HepG2 (cell line): ENCODE measurements around the gene PLEKHG5. TPM values are rescaled to one million over a fixed set of nuclear protein-coding genes. Genes with fewer than 3 reads are reported as not detected.
A peak's percentile ranks its signal among the peaks of the same experiment; 100 is the strongest.

Experiments used
- ARNT ChIP-seq: fragments of 450-650 bp; IDR thresholded peaks from 2 replicates; pipeline ENCODE4 v1.6.1; 2017
- ELF3 ChIP-seq: IDR thresholded peaks from 2 replicates; pipeline ENCODE4 v1.6.1; 2016; ENCODE audit warnings: missing genetic modification reagents, missing compliant biosample characterization
- EZH2 ChIP-seq: conservative IDR thresholded peaks from 2 replicates; pipeline ENCODE4 v1.6.1; 2012; ENCODE audit warnings: mild to moderate bottlenecking, low read depth, low read length, moderate library complexity
- MAFF ChIP-seq: IDR thresholded peaks from 2 replicates; pipeline ENCODE4 v1.6.1; 2011; ENCODE audit warnings: low read depth, low read length, improper control_type of control experiment
- MED13 ChIP-seq: sonication (generic); formaldehyde crosslinking; IDR thresholded peaks from 2 replicates; pipeline ENCODE4 v1.5.0; 2020; ENCODE audit warnings: missing genetic modification reagents
- MEF2D ChIP-seq: sonication (generic); formaldehyde crosslinking; IDR thresholded peaks from 2 replicates; pipeline ENCODE4 v1.5.1; 2020; ENCODE audit warnings: mild to moderate bottlenecking, missing genetic modification reagents
- NR0B2 ChIP-seq: sonication (generic); formaldehyde crosslinking; IDR thresholded peaks from 2 replicates; pipeline ENCODE4 v1.4.0; 2020; ENCODE audit warnings: mild to moderate bottlenecking, missing genetic modification reagents
- NR2F6 ChIP-seq, 2 experiments: IDR thresholded peaks; 2 replicates each; pipeline ENCODE4 v1.6.1; 2016; ENCODE audit warnings: antibody characterized with exemption in 1 of 2, mild to moderate bottlenecking in 1 of 2
- RARG ChIP-seq: sonication (generic); formaldehyde crosslinking; IDR thresholded peaks from 2 replicates; pipeline ENCODE4 v1.4.0; 2020; ENCODE audit warnings: low read depth, mild to moderate bottlenecking, missing genetic modification reagents
- REL ChIP-seq: sonication (generic); formaldehyde crosslinking; conservative IDR thresholded peaks from 2 replicates; pipeline ENCODE4 v1.8.0; 2022; ENCODE audit warnings: mild to moderate bottlenecking, missing genetic modification reagents, moderate library complexity
- RELA ChIP-seq: sonication (generic); formaldehyde crosslinking; IDR thresholded peaks from 2 replicates; pipeline ENCODE4 v1.4.0; 2020; ENCODE audit warnings: missing genetic modification reagents
- REPIN1 ChIP-seq: sonication (generic); formaldehyde crosslinking; IDR thresholded peaks from 2 replicates; pipeline ENCODE4 v1.8.0; 2022; ENCODE audit warnings: missing genetic modification reagents, low read depth, mild to moderate bottlenecking, borderline replicate concordance
- RXRB ChIP-seq: IDR thresholded peaks from 2 replicates; pipeline ENCODE4 v1.6.1; 2016; ENCODE audit warnings: borderline replicate concordance, missing genetic modification reagents, missing compliant biosample characterization
- SMAD3 ChIP-seq: sonication (generic); formaldehyde crosslinking; IDR thresholded peaks from 2 replicates; pipeline ENCODE4 v1.4.0; 2020; ENCODE audit warnings: missing genetic modification reagents
- SOX5 ChIP-seq: IDR thresholded peaks from 2 replicates; pipeline ENCODE4 v1.6.1; 2016; ENCODE audit warnings: borderline replicate concordance
- TCF12 ChIP-seq, 2 experiments: fragments of 450-650 bp in 1 of 2; sonication (generic) in 1 of 2; formaldehyde crosslinking in 1 of 2; IDR thresholded peaks; 2 replicates each; pipeline versions ENCODE4 v1.6.1 to v1.8.0; 2017 to 2022; ENCODE audit warnings: antibody characterized with exemption in 1 of 2, mild to moderate bottlenecking in 1 of 2, missing genetic modification reagents in 1 of 2, moderate library complexity in 1 of 2
- WIZ ChIP-seq: sonication (generic); formaldehyde crosslinking; IDR thresholded peaks from 2 replicates; pipeline ENCODE4 v1.5.1; 2020; ENCODE audit warnings: mild to moderate bottlenecking, missing genetic modification reagents
- XBP1 ChIP-seq: sonication (generic); formaldehyde crosslinking; IDR thresholded peaks from 2 replicates; pipeline ENCODE4 v1.5.0; 2020; ENCODE audit warnings: missing genetic modification reagents
- ZBTB38 ChIP-seq: sonication (generic); formaldehyde crosslinking; IDR thresholded peaks from 2 replicates; pipeline ENCODE4 v1.5.1; 2020; ENCODE audit warnings: mild to moderate bottlenecking, missing genetic modification reagents
- ZFAT ChIP-seq: sonication (generic); formaldehyde crosslinking; conservative IDR thresholded peaks from 2 replicates; pipeline ENCODE4 v1.8.1; 2023; ENCODE audit warnings: missing genetic modification reagents, inconsistent platforms
- ZNF616 ChIP-seq: sonication (generic); formaldehyde crosslinking; IDR thresholded peaks from 2 replicates; pipeline ENCODE4 v1.5.0; 2020; ENCODE audit warnings: low read depth, mild to moderate bottlenecking, missing genetic modification reagents
- ZNF678 ChIP-seq: sonication (generic); formaldehyde crosslinking; IDR thresholded peaks from 2 replicates; pipeline ENCODE4 v1.4.0; 2020; ENCODE audit warnings: mild to moderate bottlenecking, missing genetic modification reagents
- ZNF780A ChIP-seq: sonication (generic); formaldehyde crosslinking; IDR thresholded peaks from 2 replicates; pipeline ENCODE4 v1.8.0; 2022; ENCODE audit warnings: mild to moderate bottlenecking, missing genetic modification reagents, moderate library complexity
- ZSCAN5A ChIP-seq: sonication (generic); formaldehyde crosslinking; IDR thresholded peaks from 2 replicates; pipeline ENCODE4 v1.8.0; 2022; ENCODE audit warnings: mild to moderate bottlenecking, missing genetic modification reagents, borderline replicate concordance
- polyA plus RNA-seq, 8 experiments: library from polyadenylated mRNA; depleted of rRNA in 3 of 8; stranded (reverse) in 7 of 8; unstranded in 1 of 8; fragments of >200 nt; fragmentation: Illumina TruSeq in 4 of 8; extraction: Trizol in 4 of 8; gene quantifications; 2 replicates each; pipeline versions ENCODE4 v1.2.1 to v1.2.3, GENCODE V29; 2011 to 2016; ENCODE audit warnings: low read depth in 4 of 8, missing spikeins in 1 of 8, mixed read lengths in 1 of 8; ENCODE audit not compliant: insufficient read depth in 1 of 8
- total RNA-seq, 5 experiments: library from RNA; depleted of rRNA; stranded (reverse); fragments of >200 nt; fragmentation: Illumina TruSeq; extraction: Trizol; gene quantifications; 2 replicates each; pipeline ENCODE4 v1.2.3, GENCODE V29; 2016; ENCODE audit warnings: low read depth in 1 of 5
- TF ChIP-seq, protein P1 (sequence below): IDR thresholded peaks from 2 replicates; pipeline ENCODE4 v1.6.1; 2018; ENCODE audit warnings: missing genetic modification reagents

The PLEKHG5 gene
- total and polyA plus RNA-seq, 2 of the 13 experiments (the other 11 are each of a cell fraction or from before 2014, with no cell fraction given), result 1.9 to 3.5 TPM

DNA sequence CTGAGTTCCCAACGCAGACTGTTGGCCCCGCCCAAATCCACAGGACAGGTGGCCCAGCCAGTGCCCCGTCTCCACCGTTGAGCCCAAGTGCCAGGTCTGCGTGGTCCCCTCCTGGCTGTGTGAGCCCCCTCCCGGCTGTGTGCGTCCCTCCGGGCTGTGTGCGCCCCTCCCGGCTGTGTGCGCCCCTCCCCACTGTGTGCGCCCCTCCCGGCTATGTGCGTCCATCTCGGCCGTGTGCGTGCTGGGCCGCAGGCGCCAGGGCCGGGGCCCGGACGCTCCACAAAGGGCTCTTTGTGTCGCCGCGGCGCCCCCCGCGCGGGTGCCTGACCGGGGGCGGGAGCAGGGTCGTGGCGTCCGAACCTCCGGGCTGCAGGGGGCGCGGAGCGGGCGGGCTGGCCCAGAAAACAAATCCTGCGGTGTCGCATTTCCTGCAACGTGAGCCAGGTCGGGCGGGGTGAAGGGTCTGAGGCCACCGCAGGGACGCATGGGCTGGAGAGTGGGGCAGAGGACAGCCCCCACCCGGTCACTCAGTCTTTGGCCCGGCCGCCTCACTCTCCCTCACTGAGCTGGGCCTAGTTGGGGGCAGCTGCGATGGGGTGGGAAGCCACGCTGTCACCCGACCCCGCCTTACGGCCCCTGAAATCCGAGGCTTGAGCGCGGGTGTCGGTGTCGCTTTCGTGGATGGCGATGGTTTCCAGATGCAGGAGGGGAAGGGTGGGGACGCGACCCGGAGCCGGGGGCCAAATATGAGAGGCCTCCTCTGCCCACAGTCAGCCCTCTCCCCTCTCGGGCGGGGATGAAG lies 44.2 kb downstream of the PLEKHG5 start (continued):
- peak; percentile 73; the same call in 1 of the 2 replicates for TF ChIP-seq ZNF616 (CRISPR knock-in tag)
- no peak for TF ChIP-seq ZFAT
- TF ChIP-seq ZSCAN5A, result no peak
- no peak for TF ChIP-seq WIZ
- TF ChIP-seq ZNF780A (CRISPR knock-in tag), result no peak
- peak; percentile 69; the same call in 1 of the 2 replicates for TF ChIP-seq ZBTB38 (CRISPR knock-in tag)
- TF ChIP-seq NR0B2 (CRISPR knock-in tag), result peak; percentile 16; the same call in 1 of the 2 replicates
- TF ChIP-seq MEF2D (CRISPR knock-in tag), result 0 out of 2 replicates have a peak, but pooled peaks have one; percentile 13
- peak; percentile 31; the same call in 1 of the 2 replicates for TF ChIP-seq MED13 (CRISPR knock-in tag)
- TF ChIP-seq SMAD3 (CRISPR knock-in tag), result 0 out of 2 replicates have a peak, but pooled peaks have one; percentile 11
- peak; percentile 92 for TF ChIP-seq REPIN1 (CRISPR knock-in tag)
- TF ChIP-seq, protein P1, sequence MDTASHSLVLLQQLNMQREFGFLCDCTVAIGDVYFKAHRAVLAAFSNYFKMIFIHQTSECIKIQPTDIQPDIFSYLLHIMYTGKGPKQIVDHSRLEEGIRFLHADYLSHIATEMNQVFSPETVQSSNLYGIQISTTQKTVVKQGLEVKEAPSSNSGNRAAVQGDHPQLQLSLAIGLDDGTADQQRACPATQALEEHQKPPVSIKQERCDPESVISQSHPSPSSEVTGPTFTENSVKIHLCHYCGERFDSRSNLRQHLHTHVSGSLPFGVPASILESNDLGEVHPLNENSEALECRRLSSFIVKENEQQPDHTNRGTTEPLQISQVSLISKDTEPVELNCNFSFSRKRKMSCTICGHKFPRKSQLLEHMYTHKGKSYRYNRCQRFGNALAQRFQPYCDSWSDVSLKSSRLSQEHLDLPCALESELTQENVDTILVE (CRISPR knock-in tag), result no peak; the same call in none of the 2 replicates
- peak; percentile 37; the same call in 1 of the 2 replicates for TF ChIP-seq RELA (CRISPR knock-in tag)
- no peak for TF ChIP-seq TCF12 (IDR thresholded peaks at IDR 0.05)
- TF ChIP-seq TCF12 (CRISPR knock-in tag; IDR thresholded peaks at IDR 0.05), result peak; percentile 94
- 0 out of 2 replicates have a peak, but pooled peaks have one; percentile 27 for TF ChIP-seq REL (CRISPR knock-in tag)
- TF ChIP-seq XBP1 (CRISPR knock-in tag), result no peak
- no peak for TF ChIP-seq EZH2
- TF ChIP-seq RARG (CRISPR knock-in tag), result no peak
- no peak for TF ChIP-seq MAFF
- TF ChIP-seq SOX5 (CRISPR knock-in tag), result peak; percentile 73; the same call in 1 of the 2 replicates
- TF ChIP-seq RXRB (CRISPR knock-in tag), result peak; percentile 80
- no peak for TF ChIP-seq ZNF678 (CRISPR knock-in tag)
- TF ChIP-seq NR2F6 (IDR thresholded peaks at IDR 0.05), result no peak; the same call in 1 of the 2 replicates
- TF ChIP-seq NR2F6 (CRISPR knock-in tag; IDR thresholded peaks at IDR 0.05), result no peak; the same call in 1 of the 2 replicates
- no peak for TF ChIP-seq ARNT
- peak; percentile 90 for TF ChIP-seq ELF3
